Smooth muscle cell (in vitro differentiated cells): ENCODE data around the gene CWC27. TPM values are rescaled to one million over a fixed set of nuclear protein-coding genes. Genes with fewer than 3 reads are reported as not detected.
"Not testable (repeated sequence)": the region's sequence is repeated elsewhere in the genome, so short reads cannot be mapped to it uniquely, and the experiment has no call there.

Source experiments
- DNase-seq: peaks from one replicate; lab custom pipeline; 2025; ENCODE audit not compliant: unreplicated experiment; lab: John Stamatoyannopoulos, UW
- H2AFZ ChIP-seq: fragments of 200-600 bp; sonication (generic); 2 replicates; pipeline ENCODE4 v1.6.0; 2016; ENCODE audit warnings: antibody characterized with exemption, low read depth, mild to moderate bottlenecking
- H3F3A ChIP-seq: fragments of 200-600 bp; sonication (generic); 2 replicates; pipeline ENCODE4 v1.6.0; 2017; ENCODE audit warnings: antibody characterized with exemption, low read depth
- H3K27ac ChIP-seq: fragments of 200-600 bp; sonication (generic); 2 replicates; pipeline ENCODE4 v1.5.1; 2016; ENCODE audit warnings: low read depth, mild to moderate bottlenecking
- H3K27me3 ChIP-seq: fragments of 200-600 bp; sonication (generic); 2 replicates; pipeline ENCODE4 v1.6.1; 2016; ENCODE audit warnings: low read depth, mild to moderate bottlenecking
- H3K36me3 ChIP-seq: fragments of 200-600 bp; sonication (generic); 2 replicates; pipeline ENCODE4 v1.5.1; 2016; ENCODE audit warnings: low read depth
- H3K4me1 ChIP-seq: fragments of 200-600 bp; sonication (generic); 2 replicates; pipeline ENCODE4 v1.5.1; 2016; ENCODE audit warnings: low read depth
- H3K4me2 ChIP-seq: fragments of 200-600 bp; sonication (generic); 2 replicates; pipeline ENCODE4 v1.6.0; 2016; ENCODE audit warnings: mild to moderate bottlenecking
- H3K4me3 ChIP-seq: fragments of 200-600 bp; sonication (generic); 2 replicates; pipeline ENCODE4 v1.5.1; 2016; ENCODE audit warnings: mild to moderate bottlenecking
- H3K79me2 ChIP-seq: fragments of 200-600 bp; sonication (generic); 2 replicates; pipeline ENCODE4 v1.6.0; 2016; ENCODE audit warnings: low read depth, mild to moderate bottlenecking
- H3K9ac ChIP-seq: fragments of 200-600 bp; sonication (generic); 2 replicates; pipeline ENCODE4 v1.6.0; 2016; ENCODE audit warnings: low read depth
- H3K9me3 ChIP-seq: fragments of 200-600 bp; sonication (generic); replicated peaks from 2 replicates; pipeline ENCODE4 v1.5.1; 2016; ENCODE audit warnings: low read depth
- H4K20me1 ChIP-seq: fragments of 200-600 bp; sonication (generic); 2 replicates; pipeline ENCODE4 v1.6.0; 2016; ENCODE audit warnings: low read depth
- CTCF ChIP-seq: fragments of 200-600 bp; sonication (generic); IDR thresholded peaks from 2 replicates; pipeline ENCODE4 v1.5.1; 2017; ENCODE audit warnings: borderline replicate concordance, mild to moderate bottlenecking, antibody characterized with exemption; ENCODE audit not compliant: insufficient read depth, poor library complexity, severe bottlenecking
- WGBS: methylation state at CpG from one replicate; pipeline ENCODE4 v1.1.7; 2016; ENCODE audit warnings: low lambda C conversion rate; 5-methylcytosine and 5-hydroxymethylcytosine counted together
- polyA plus RNA-seq: library from polyadenylated mRNA; unstranded; fragments of >200 nt; fragmentation: Nextera tagmentation; extraction: Ambion mirVana; gene quantifications from 2 replicates; pipeline ENCODE4 v1.2.1, GENCODE V29; 2016
- total RNA-seq: library from RNA; depleted of rRNA; stranded (reverse); fragments of >200 nt; gene quantifications from 2 replicates; pipeline ENCODE4 v1.2.3, GENCODE V29; 2014

Gene CWC27
- total and polyA plus RNA-seq, 2 experiments from 2014 or later: 34.6 to 40.8 TPM

GRCh38 chr5:64900618-64901017 lies 131.9 kb downstream of the CWC27 start:
- peaks cover 3% of the 10 kb centered on the region for H3K36me3 ChIP-seq
- no peak overlapping the region for H3K9ac ChIP-seq
- H4K20me1 ChIP-seq: no peaks in the 10 kb centered on the region
- WGBS: 92% methylated on average over 2 of the region's 2 CpGs
- no peaks in the 10 kb centered on the region for H3K9me3 ChIP-seq
- no peak for TF ChIP-seq CTCF
- no peak for DNase-seq
- H3K27ac ChIP-seq: no peak overlapping the region
- no peak overlapping the region for H2AFZ ChIP-seq
- no peak overlapping the region for H3K4me3 ChIP-seq
- H3F3A ChIP-seq: no peaks in the 10 kb centered on the region
- H3K4me2 ChIP-seq: no peak overlapping the region
- no peaks in the 10 kb centered on the region for H3K27me3 ChIP-seq
- no peaks in the 10 kb centered on the region for H3K79me2 ChIP-seq
- H3K4me1 ChIP-seq: no peaks in the 10 kb centered on the region

- not testable (repeated sequence) for H3K9ac ChIP-seq, H4K20me1 ChIP-seq, DNase-seq, H3K79me2 ChIP-seq, H3K4me2 ChIP-seq, H3K36me3 ChIP-seq, H3K27ac ChIP-seq, H3K4me1 ChIP-seq, H2AFZ ChIP-seq, H3K4me3 ChIP-seq, H3K27me3 ChIP-seq, H3K9me3 ChIP-seq, H3F3A ChIP-seq
These were observed 138.7 kb downstream of the CWC27 start for GRCh38 chr5:64907399-64907798.

- no peak for TF ChIP-seq CTCF
- Histone ChIP-seq H3K9me3 (no peaks in the 10 kb centered on the region), H3K27ac (no peak overlapping the region), H3K4me3 (no peak overlapping the region), H4K20me1 (no peaks in the 10 kb centered on the region), H3K27me3 (no peaks in the 10 kb centered on the region), H3K79me2 (no peaks in the 10 kb centered on the region), H3F3A (no peaks in the 10 kb centered on the region), H2AFZ (no peak overlapping the region), H3K4me1 (no peaks in the 10 kb centered on the region), H3K9ac (no peak overlapping the region), H3K4me2 (no peak overlapping the region), H3K36me3 (no peaks in the 10 kb centered on the region)
- no peak for DNase-seq
- WGBS: 97% methylated on average over 5 of the region's 5 CpGs
These were observed 145.7 kb downstream of the CWC27 start for GRCh38 chr5:64914396-64914795.

GRCh38 chr5:64918083-64918482 lies 149.4 kb downstream of the CWC27 start:
- Histone ChIP-seq H3K9ac (no peak overlapping the region), H2AFZ (no peak overlapping the region), H3K4me1 (no peaks in the 10 kb centered on the region), H3K36me3 (peaks cover 21% of the 10 kb centered on the region), H3K27me3 (no peaks in the 10 kb centered on the region), H3K9me3 (peaks cover 12% of the 10 kb centered on the region), H3K4me2 (no peak overlapping the region), H4K20me1 (no peaks in the 10 kb centered on the region), H3K79me2 (no peaks in the 10 kb centered on the region), H3F3A (no peaks in the 10 kb centered on the region), H3K4me3 (no peak overlapping the region), H3K27ac (no peak overlapping the region)
- WGBS: 96% methylated on average over 1 of the region's 1 CpG
- no peak for DNase-seq
- no peak for TF ChIP-seq CTCF
